Neural cell (in vitro differentiated cells): ENCODE results near the gene SLC35E1.

ENCODE experiments used
- EP300 ChIP-seq: fragments of 450-650 bp; conservative IDR thresholded peaks from 2 replicates; pipeline ENCODE4 v1.6.1; 2014; ENCODE audit warnings: antibody characterized with exemption, mild to moderate bottlenecking, moderate library complexity; ENCODE audit not compliant: poor library complexity, severe bottlenecking
- EZH2 ChIP-seq: fragments of 200-600, 300-800 bp; shearing (Covaris generic), sonication (generic); IDR thresholded peaks from 2 replicates; pipeline ENCODE4 v1.6.1; 2014; ENCODE audit warnings: antibody characterized with exemption, low read length, borderline replicate concordance, mild to moderate bottlenecking; ENCODE audit not compliant: insufficient read depth, poor library complexity, severe bottlenecking
- MXI1 ChIP-seq: fragments of 450-650 bp; conservative IDR thresholded peaks from 2 replicates; pipeline ENCODE4 v1.6.1; 2014; ENCODE audit warnings: antibody characterized with exemption, mild to moderate bottlenecking; ENCODE audit not compliant: poor library complexity, severe bottlenecking
- POLR2AphosphoS5 ChIP-seq: IDR thresholded peaks from 2 replicates; pipeline ENCODE4 v1.6.1; 2012
- RAD21 ChIP-seq: fragments of 450-650 bp; conservative IDR thresholded peaks from 2 replicates; pipeline ENCODE4 v1.6.1; 2014; ENCODE audit warnings: antibody characterized with exemption, mild to moderate bottlenecking, moderate library complexity
- SMC3 ChIP-seq: fragments of 450-650 bp; conservative IDR thresholded peaks from 2 replicates; pipeline ENCODE4 v1.6.1; 2014; ENCODE audit warnings: antibody characterized with exemption, mild to moderate bottlenecking, moderate library complexity; ENCODE audit not compliant: poor library complexity
- TF ChIP-seq, protein P1 (sequence below): fragments of 450-650 bp; IDR thresholded peaks from 2 replicates; pipeline ENCODE4 v1.5.1; 2014; ENCODE audit warnings: antibody characterized with exemption, mild to moderate bottlenecking, moderate library complexity; ENCODE audit not compliant: poor library complexity, severe bottlenecking
- TF ChIP-seq, protein P2 (sequence below): IDR thresholded peaks from 2 replicates; pipeline ENCODE4 v1.6.1; 2012; ENCODE audit warnings: borderline replicate concordance

- TF ChIP-seq EZH2 (no peak), MXI1 (no peak), RAD21 (no peak), POLR2AphosphoS5 (no peak), SMC3 (no peak), EP300 (no peak)
- TF ChIP-seq, protein P1, sequence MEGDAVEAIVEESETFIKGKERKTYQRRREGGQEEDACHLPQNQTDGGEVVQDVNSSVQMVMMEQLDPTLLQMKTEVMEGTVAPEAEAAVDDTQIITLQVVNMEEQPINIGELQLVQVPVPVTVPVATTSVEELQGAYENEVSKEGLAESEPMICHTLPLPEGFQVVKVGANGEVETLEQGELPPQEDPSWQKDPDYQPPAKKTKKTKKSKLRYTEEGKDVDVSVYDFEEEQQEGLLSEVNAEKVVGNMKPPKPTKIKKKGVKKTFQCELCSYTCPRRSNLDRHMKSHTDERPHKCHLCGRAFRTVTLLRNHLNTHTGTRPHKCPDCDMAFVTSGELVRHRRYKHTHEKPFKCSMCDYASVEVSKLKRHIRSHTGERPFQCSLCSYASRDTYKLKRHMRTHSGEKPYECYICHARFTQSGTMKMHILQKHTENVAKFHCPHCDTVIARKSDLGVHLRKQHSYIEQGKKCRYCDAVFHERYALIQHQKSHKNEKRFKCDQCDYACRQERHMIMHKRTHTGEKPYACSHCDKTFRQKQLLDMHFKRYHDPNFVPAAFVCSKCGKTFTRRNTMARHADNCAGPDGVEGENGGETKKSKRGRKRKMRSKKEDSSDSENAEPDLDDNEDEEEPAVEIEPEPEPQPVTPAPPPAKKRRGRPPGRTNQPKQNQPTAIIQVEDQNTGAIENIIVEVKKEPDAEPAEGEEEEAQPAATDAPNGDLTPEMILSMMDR, result no peak
- TF ChIP-seq, protein P2, sequence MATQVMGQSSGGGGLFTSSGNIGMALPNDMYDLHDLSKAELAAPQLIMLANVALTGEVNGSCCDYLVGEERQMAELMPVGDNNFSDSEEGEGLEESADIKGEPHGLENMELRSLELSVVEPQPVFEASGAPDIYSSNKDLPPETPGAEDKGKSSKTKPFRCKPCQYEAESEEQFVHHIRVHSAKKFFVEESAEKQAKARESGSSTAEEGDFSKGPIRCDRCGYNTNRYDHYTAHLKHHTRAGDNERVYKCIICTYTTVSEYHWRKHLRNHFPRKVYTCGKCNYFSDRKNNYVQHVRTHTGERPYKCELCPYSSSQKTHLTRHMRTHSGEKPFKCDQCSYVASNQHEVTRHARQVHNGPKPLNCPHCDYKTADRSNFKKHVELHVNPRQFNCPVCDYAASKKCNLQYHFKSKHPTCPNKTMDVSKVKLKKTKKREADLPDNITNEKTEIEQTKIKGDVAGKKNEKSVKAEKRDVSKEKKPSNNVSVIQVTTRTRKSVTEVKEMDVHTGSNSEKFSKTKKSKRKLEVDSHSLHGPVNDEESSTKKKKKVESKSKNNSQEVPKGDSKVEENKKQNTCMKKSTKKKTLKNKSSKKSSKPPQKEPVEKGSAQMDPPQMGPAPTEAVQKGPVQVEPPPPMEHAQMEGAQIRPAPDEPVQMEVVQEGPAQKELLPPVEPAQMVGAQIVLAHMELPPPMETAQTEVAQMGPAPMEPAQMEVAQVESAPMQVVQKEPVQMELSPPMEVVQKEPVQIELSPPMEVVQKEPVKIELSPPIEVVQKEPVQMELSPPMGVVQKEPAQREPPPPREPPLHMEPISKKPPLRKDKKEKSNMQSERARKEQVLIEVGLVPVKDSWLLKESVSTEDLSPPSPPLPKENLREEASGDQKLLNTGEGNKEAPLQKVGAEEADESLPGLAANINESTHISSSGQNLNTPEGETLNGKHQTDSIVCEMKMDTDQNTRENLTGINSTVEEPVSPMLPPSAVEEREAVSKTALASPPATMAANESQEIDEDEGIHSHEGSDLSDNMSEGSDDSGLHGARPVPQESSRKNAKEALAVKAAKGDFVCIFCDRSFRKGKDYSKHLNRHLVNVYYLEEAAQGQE, result no peak
Observed at GRCh38 chr19:16586991-16587832, 15.0 kb upstream of the SLC35E1 start.
